Natural killer cell treated with Interleukin-12 subunit alpha and Interleukin-12 subunit beta and Interleukin-15 and Interleukin-18, amount 100 ng/mL, for 72 hours (primary cell): ENCODE results near the gene CARM1. TPM values are rescaled to one million over a fixed set of nuclear protein-coding genes. Genes with fewer than 3 reads are reported as not detected.
"Not testable (repeated sequence)": the region's sequence is repeated elsewhere in the genome, so short reads cannot be mapped to it uniquely, and the experiment has no call there.

Source experiments
- ATAC-seq, 2 donors: fragments of 150-1000 bp; cut with Tn5 transposase in 1 of 2; sonication (Bioruptor Pico), chemical (Tn5 transposase) in 1 of 2; 2 replicates each; pipeline ENCODE4 v1.10.0; 2021
- DNase-seq: peaks from one replicate; pipeline ENCODE4 v3.0.0; 2022; ENCODE audit warnings: low spot score
- H3K27ac Mint-ChIP-seq, 2 donors: 1 replicate in 1 of 2; 2 replicates in 1 of 2; pipeline ENCODE4 v1.8.0; 2022; ENCODE audit warnings: mixed read lengths in 2 of 2, mild to moderate bottlenecking in 1 of 2, moderate library complexity in 1 of 2
- H3K27me3 Mint-ChIP-seq, 2 donors: 1 replicate in 1 of 2; 2 replicates in 1 of 2; pipeline ENCODE4 v1.8.0; 2022; ENCODE audit warnings: mixed read lengths in 2 of 2
- H3K36me3 Mint-ChIP-seq: one replicate; pipeline ENCODE4 v1.8.0; 2022; ENCODE audit warnings: mixed read lengths
- H3K4me1 Mint-ChIP-seq, 2 donors: 1 replicate in 1 of 2; 2 replicates in 1 of 2; pipeline ENCODE4 v1.8.0; 2022; ENCODE audit warnings: low read depth in 2 of 2, mixed read lengths in 2 of 2, mild to moderate bottlenecking in 1 of 2
- H3K4me3 Mint-ChIP-seq: one replicate; pipeline ENCODE4 v1.8.0; 2022; ENCODE audit warnings: mixed read lengths
- H3K9me3 Mint-ChIP-seq: 2 replicates; pipeline ENCODE4 v1.8.0; 2022; ENCODE audit warnings: mixed read lengths
- total RNA-seq, 2 donors: library from RNA; stranded (reverse); gene quantifications; one replicate each; pipeline ENCODE4 v1.2.3, GENCODE V29; 2022

Gene CARM1
- total RNA-seq, 2 donors from 2014 or later = 48.4 to 60.0 TPM

GRCh38 chr19:10836479-10837330 lies 34.6 kb upstream of the CARM1 start:
- Mint-ChIP-seq H3K4me3 (peak overlapping the region; percentile 93), H3K27me3 (no peaks in the 10 kb centered on the region), H3K27ac (peak overlapping the region; percentile 98 to 99), H3K36me3 (peaks cover 5% of the 10 kb centered on the region), H3K9me3 (peaks cover 4% of the 10 kb centered on the region), H3K4me1 (peaks cover 18 to 21% of the 10 kb centered on the region in 2 donors)
- DNase-seq (peak; percentile 87), ATAC-seq (peak; percentile 43 to 55)

DNA sequence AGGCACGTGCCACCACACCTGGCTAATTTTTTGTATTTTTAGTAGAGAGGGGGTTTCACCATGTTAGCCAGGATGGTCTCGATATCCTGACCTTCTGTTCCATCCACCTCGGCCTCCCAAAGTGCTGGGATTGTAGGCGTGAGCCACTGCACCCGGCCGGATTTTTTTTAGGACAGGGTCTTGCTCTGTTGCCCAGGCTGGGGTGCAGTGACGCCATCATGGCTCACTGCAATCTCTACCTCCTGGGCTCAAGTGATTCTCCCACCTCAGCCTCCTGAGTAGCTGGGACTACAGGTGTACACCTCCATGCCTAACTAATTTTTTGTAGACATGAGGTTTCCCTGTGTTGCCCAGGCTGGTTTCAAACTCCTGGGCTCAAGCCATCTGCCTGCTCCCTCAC lies 33.7 kb upstream of the CARM1 start:
- H3K27ac Mint-ChIP-seq, H3K4me3 Mint-ChIP-seq, H3K36me3 Mint-ChIP-seq, DNase-seq, H3K27me3 Mint-ChIP-seq, ATAC-seq, H3K9me3 Mint-ChIP-seq: not testable (repeated sequence)
- H3K4me1 Mint-ChIP-seq = peaks cover 18 to 21% of the 10 kb centered on the region in 2 donors

GRCh38 chr19:10838377-10838776 lies 33.0 kb upstream of the CARM1 start:
- H3K27me3 Mint-ChIP-seq = no peaks in the 10 kb centered on the region
- H3K36me3 Mint-ChIP-seq = peaks cover 5% of the 10 kb centered on the region
- no peak for DNase-seq
- peaks cover 4% of the 10 kb centered on the region for H3K9me3 Mint-ChIP-seq
- H3K4me3 Mint-ChIP-seq = no peak overlapping the region
- no peak for ATAC-seq
- H3K4me1 Mint-ChIP-seq = peaks cover 18 to 21% of the 10 kb centered on the region in 2 donors
- no peak overlapping the region for H3K27ac Mint-ChIP-seq

DNA sequence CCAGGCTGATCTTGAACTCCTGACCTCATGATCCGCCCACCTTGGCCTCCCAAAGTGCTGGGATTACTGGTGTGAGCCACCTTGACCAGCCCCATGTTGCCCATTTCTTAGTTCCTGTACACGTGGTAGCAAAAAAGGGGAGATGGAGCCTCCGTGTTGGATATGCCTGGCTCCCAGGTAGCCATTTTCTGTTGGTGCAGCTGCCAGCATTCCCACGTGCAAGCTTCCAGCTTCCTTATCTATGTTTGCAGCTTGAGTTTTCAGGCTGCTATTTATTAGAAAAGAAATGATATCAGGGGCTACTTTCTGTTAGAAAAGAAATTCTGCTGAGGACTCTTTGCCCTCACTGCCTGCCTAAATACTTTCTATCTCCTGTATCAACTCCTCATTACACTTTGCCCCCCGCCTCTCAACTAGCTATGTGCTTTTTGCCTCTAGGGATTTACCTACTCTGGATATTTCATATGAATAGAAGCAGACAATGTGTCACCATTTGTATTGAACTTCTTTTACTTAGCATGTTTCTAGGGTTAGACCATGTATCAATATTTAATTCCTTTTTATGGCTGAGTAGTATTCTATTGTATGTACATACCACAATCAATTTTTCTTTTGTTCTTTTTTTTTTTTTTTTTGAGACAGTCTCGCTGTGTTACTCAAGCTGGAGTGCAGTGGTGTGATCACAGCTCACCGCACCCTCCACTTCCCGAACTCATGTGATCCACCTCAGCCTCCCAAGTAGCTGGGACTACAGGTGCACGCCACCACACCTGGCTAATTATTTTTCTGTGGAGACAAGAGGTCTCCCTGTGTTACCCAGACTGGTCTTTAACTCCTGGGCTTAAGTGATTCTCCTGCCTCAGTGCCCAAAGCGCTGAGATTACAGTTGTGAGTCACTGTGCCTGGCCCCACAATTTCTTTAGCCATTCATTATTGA lies 32.0 kb upstream of the CARM1 start:
- ATAC-seq = no peak
- no peaks in the 10 kb centered on the region for H3K27me3 Mint-ChIP-seq
- H3K36me3 Mint-ChIP-seq = peaks cover 5% of the 10 kb centered on the region
- peak overlapping the region in 1 of 2 donors; percentile 30 for H3K27ac Mint-ChIP-seq
- peaks cover 18 to 21% of the 10 kb centered on the region in 2 donors for H3K4me1 Mint-ChIP-seq
- peaks cover 4% of the 10 kb centered on the region for H3K9me3 Mint-ChIP-seq
- no peak for DNase-seq
- no peak overlapping the region for H3K4me3 Mint-ChIP-seq

- no peak overlapping the region for H3K27ac Mint-ChIP-seq
- H3K4me3 Mint-ChIP-seq = no peak overlapping the region
- DNase-seq (no peak), ATAC-seq (no peak)
- H3K4me1 Mint-ChIP-seq = peaks cover 13 to 15% of the 10 kb centered on the region in 2 donors
- H3K36me3 Mint-ChIP-seq = no peaks in the 10 kb centered on the region
- H3K27me3 Mint-ChIP-seq = no peaks in the 10 kb centered on the region
- H3K9me3 Mint-ChIP-seq = no peaks in the 10 kb centered on the region
Measured at GRCh38 chr19:10842788-10843187, 28.6 kb upstream of the CARM1 start.

- Mint-ChIP-seq H3K4me3 (peak overlapping the region; percentile 14), H3K27ac (no peak overlapping the region), H3K9me3 (no peaks in the 10 kb centered on the region), H3K4me1 (peaks cover 18% of the 10 kb centered on the region in 2 donors), H3K36me3 (no peaks in the 10 kb centered on the region), H3K27me3 (no peaks in the 10 kb centered on the region)
- DNase-seq (no peak), ATAC-seq (peak; percentile 44 to 60)
Measured at GRCh38 chr19:10846500-10847202, 24.7 kb upstream of the CARM1 start.

GRCh38 chr19:10848230-10848856 lies 23.0 kb upstream of the CARM1 start, which contains the start of gene C19orf38:
C19orf38 (plus strand) TSS chr19:10848415; CDS start chr19:10848509, 94 bp downstream.
- H3K27ac Mint-ChIP-seq = peak within 1 kb of the TSS; percentile 14 to 83
- H3K4me1 Mint-ChIP-seq = peaks cover 18 to 21% of the 10 kb centered on the region in 2 donors
- ATAC-seq = peak; percentile 55 to 78
- peak within 1 kb of the TSS; percentile 72 for H3K4me3 Mint-ChIP-seq
- no peaks in the 10 kb centered on the region for H3K27me3 Mint-ChIP-seq
- no peaks in the 10 kb centered on the region for H3K9me3 Mint-ChIP-seq
- no peak for DNase-seq
- no peaks in the 10 kb centered on the region for H3K36me3 Mint-ChIP-seq

DNA sequence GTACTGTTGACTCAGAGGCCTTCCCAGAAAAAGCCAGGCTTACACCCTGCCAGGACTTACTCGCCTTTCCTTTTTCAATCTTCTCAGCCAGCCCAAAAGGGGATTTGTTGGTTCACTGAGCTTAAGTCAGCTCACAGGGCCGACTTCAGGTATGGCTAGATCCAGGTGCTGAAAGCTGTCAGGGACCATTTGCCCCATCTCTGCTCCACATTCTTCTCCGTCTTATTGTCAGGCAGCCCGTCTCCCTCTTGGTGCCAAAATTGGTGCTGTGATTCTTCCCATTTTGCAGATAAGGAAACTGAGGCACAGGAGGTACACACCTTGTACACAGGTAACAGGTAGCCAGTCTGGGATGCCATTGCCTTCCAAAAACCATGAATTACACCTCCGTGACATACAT lies 20.7 kb upstream of the CARM1 start:
- no peaks in the 10 kb centered on the region for H3K9me3 Mint-ChIP-seq
- DNase-seq = no peak
- no peak overlapping the region for H3K27ac Mint-ChIP-seq
- no peaks in the 10 kb centered on the region for H3K27me3 Mint-ChIP-seq
- no peak overlapping the region for H3K4me3 Mint-ChIP-seq
- ATAC-seq = no peak
- H3K4me1 Mint-ChIP-seq = peaks cover 18 to 21% of the 10 kb centered on the region in 2 donors
- no peaks in the 10 kb centered on the region for H3K36me3 Mint-ChIP-seq

DNA sequence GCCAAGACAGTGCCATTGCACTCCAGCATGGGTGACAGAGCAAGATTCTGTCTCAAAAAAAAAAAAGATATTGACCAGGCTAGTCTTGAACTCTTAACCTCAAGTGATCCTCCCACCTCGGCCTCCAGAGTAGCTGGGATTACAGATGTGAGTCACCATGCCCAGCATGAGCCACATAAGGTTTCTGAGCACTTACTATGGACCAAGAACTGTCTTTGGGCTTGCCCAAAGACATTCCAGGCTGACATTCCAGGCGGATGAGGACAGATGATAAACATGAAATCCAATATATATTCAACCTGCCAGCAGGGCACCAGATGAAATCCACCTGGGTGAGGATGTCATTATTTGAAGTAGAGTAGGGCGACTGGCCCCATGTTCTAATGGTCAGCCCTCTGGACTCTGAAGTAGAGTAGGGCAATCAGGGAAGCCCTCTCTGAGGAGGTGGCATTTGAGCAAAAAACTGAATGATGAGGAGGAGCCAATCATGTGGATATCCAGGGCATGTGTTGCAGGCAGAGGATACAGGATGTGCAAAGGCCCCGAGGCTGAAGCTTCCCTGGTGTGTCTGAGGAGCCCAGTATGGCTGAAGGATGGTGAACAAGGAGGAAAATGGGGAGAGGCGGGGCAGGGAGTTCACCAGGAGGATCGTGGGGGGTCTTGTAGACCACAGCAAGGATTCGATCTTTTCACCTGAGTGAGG lies 19.1 kb upstream of the CARM1 start:
- no peak for ATAC-seq
- DNase-seq = no peak
- Mint-ChIP-seq H3K27ac (peak overlapping the region in 1 of 2 donors; percentile 14), H3K9me3 (no peaks in the 10 kb centered on the region), H3K4me1 (peaks cover 6 to 12% of the 10 kb centered on the region in 2 donors), H3K36me3 (no peaks in the 10 kb centered on the region), H3K4me3 (no peak overlapping the region), H3K27me3 (no peaks in the 10 kb centered on the region)

DNA sequence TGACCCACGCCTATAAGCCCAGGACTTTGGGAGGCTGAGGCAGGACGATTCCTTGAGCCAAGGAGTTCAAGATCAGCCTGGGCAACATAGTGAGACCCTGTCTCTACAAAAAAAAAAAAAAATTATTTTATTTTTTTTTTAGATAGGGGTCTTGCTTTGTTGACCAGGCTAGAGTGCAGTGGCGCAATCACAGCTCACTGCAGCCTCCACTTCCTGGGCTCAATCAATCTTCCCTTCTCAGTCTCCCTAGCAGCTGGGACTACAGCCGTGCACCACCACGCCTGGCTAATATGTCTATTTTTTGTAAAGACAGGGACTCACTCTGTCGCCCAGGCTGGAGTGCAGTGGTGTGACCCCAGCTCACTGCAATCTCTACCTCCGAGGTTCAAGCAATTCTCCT lies 18.4 kb upstream of the CARM1 start:
- no peak overlapping the region for H3K4me3 Mint-ChIP-seq
- H3K27ac Mint-ChIP-seq = peak overlapping the region in 1 of 2 donors; percentile 14
- no peak for ATAC-seq
- H3K36me3 Mint-ChIP-seq = no peaks in the 10 kb centered on the region
- no peaks in the 10 kb centered on the region for H3K27me3 Mint-ChIP-seq
- no peak for DNase-seq
- H3K4me1 Mint-ChIP-seq = peaks cover 5 to 9% of the 10 kb centered on the region in 2 donors
- H3K9me3 Mint-ChIP-seq = no peaks in the 10 kb centered on the region

GRCh38 chr19:10854350-10855089 lies 16.8 kb upstream of the CARM1 start:
- no peak overlapping the region for H3K4me3 Mint-ChIP-seq
- H3K4me1 Mint-ChIP-seq = peaks cover 0 to 7% of the 10 kb centered on the region in 2 donors
- DNase-seq = no peak
- no peak overlapping the region for H3K27ac Mint-ChIP-seq
- no peak for ATAC-seq
- no peaks in the 10 kb centered on the region for H3K27me3 Mint-ChIP-seq
- no peaks in the 10 kb centered on the region for H3K36me3 Mint-ChIP-seq
- no peaks in the 10 kb centered on the region for H3K9me3 Mint-ChIP-seq
